Duodenal mucosa (tissue), 2 donors: ENCODE results near the gene HSD17B1.

Source experiments
- H3K27ac ChIP-seq: one replicate; pipeline ENCODE4 v1.7.0; 2013; ENCODE audit warnings: low read depth, low read length
- H3K27me3 ChIP-seq, 2 donors: one replicate each; pipeline ENCODE4 v1.7.0; 2013; ENCODE audit warnings: low read length in 2 of 2, control low read depth in 1 of 2; ENCODE audit not compliant: insufficient read depth in 2 of 2, control insufficient read depth in 1 of 2
- H3K36me3 ChIP-seq, 2 donors: one replicate each; pipeline ENCODE4 v1.7.0; 2013; ENCODE audit warnings: low read length in 2 of 2, control low read depth in 1 of 2; ENCODE audit not compliant: insufficient read depth in 2 of 2, control insufficient read depth in 1 of 2
- H3K4me1 ChIP-seq, 2 donors: one replicate each; pipeline ENCODE4 v1.7.0; 2013; ENCODE audit warnings: low read length in 2 of 2, control low read depth in 1 of 2; ENCODE audit not compliant: insufficient read depth in 2 of 2, control insufficient read depth in 1 of 2
- H3K4me3 ChIP-seq, 2 donors: one replicate each; pipeline ENCODE4 v1.7.0; 2013; ENCODE audit warnings: low read length in 2 of 2, low read depth in 1 of 2
- H3K9ac ChIP-seq, 2 donors: one replicate each; pipeline ENCODE4 v1.7.0; 2013; ENCODE audit warnings: low read length in 2 of 2, low read depth in 1 of 2
- H3K9me3 ChIP-seq, 2 donors: one replicate each; pipeline ENCODE4 v1.7.0; 2013; ENCODE audit warnings: low read length in 2 of 2, control low read depth in 1 of 2; ENCODE audit not compliant: control insufficient read depth in 1 of 2

Gene HSD17B1

DNA sequence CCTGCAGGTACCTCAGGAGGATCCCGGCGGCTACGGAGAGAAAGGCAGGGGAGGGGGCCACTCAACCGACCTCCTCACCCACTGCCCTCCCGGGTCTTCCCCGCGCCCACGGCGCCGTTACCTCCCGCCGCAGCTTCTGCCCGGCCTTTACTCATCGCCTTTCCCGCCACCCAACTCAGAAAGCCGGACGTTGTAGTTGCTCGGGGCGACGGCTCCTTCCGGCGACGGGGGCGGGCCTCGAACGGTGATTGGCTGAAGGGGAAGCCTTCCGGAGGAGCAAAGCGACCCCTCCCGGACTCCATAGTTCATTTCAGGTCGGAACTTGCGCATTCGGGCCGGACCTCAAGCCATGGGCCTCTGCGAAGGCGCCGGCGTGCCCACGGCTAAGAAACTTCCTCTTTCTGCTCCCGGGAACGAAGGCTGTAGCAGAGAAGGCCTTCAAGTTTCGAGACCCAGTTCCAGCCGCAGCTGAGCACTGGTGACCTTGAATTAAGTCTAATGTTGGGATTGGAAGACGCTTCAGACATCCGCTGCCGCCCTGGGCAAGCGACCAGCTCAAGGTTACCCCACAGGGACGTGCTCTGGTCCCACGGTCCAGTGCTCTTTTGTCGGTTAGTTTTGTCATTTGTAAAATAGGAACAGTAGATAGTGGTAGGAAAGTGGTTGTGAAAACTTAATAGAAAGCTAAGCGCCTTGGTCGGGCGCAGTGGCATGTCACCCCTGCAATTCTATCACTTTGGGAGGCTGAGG, 25.0 kb downstream of the HSD17B1 start, which contains the start of gene PSMC3IP:
PSMC3IP (minus strand) TSS at position 198 of the 750 bp plus-strand sequence; CDS start at position 155, 43 bp downstream.
- Histone ChIP-seq H3K9me3 (no peaks in the 10 kb centered on the region), H3K36me3 (peaks cover 42 to 59% of the 10 kb centered on the region in 2 donors), H3K27me3 (no peaks in the 10 kb centered on the region)

GRCh38 chr17:42578282-42578869, 25.7 kb downstream of the HSD17B1 start:
- Histone ChIP-seq H3K4me3 (peak overlapping the region; percentile 89 to 95), H3K36me3 (peaks cover 40 to 59% of the 10 kb centered on the region in 2 donors), H3K9ac (peak overlapping the region; percentile 77 to 95), H3K4me1 (peaks cover 17 to 22% of the 10 kb centered on the region in 2 donors), H3K9me3 (no peaks in the 10 kb centered on the region), H3K27ac (peak overlapping the region; percentile 74), H3K27me3 (no peaks in the 10 kb centered on the region)

More for the DNA sequence above, 25.0 kb downstream of the HSD17B1 start, which contains the start of gene PSMC3IP:
- Histone ChIP-seq H3K4me1 (peaks cover 17 to 22% of the 10 kb centered on the region in 2 donors), H3K9ac (peak within 1 kb of the TSS; percentile 77 to 95), H3K4me3 (peak within 1 kb of the TSS; percentile 89 to 95), H3K27ac (peak within 1 kb of the TSS; percentile 74)

DNA sequence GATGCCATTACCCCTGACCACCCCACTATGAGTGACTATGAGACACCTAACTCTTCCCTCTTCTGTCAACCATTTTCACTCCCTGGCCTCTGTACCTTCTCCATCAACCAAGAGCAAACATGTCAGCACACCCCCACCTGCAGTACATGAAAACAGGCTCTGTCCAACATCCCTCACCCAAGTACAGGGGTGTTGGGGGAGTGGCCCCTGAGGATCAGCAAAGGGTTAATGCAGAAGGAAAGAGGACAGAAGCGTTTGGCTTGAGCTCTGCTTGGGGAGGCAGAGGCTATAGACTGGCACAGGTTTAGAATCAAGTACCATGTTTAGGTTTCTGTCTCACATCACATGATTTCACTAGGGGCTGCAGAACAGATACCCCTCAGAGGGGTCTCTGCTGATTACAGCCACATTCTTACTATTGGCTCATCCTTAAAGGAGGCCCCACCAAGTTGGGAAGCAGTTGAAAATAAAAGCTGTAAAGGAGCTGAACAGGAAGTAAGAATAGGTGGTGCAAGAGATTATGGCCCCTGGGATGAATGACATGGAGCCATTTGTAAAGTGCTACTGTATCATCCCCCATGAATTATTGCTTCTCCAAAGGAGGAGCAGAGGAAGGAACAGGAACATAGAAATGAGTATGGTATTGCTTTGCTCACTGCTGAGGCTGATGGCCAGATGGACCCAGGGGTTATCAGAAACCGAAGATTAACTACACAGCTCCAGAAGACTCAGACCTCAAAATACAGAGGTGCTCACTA, 27.2 kb downstream of the HSD17B1 start:
- H3K9ac ChIP-seq = no peak overlapping the region
- no peak overlapping the region for H3K4me3 ChIP-seq
- peaks cover 19 to 22% of the 10 kb centered on the region in 2 donors for H3K4me1 ChIP-seq
- H3K9me3 ChIP-seq = no peaks in the 10 kb centered on the region
- H3K36me3 ChIP-seq = peaks cover 38 to 56% of the 10 kb centered on the region in 2 donors
- no peak overlapping the region for H3K27ac ChIP-seq
- H3K27me3 ChIP-seq = no peaks in the 10 kb centered on the region

- Histone ChIP-seq H3K9ac (no peak overlapping the region), H3K27ac (no peak overlapping the region), H3K4me1 (peaks cover 16 to 30% of the 10 kb centered on the region in 2 donors), H3K9me3 (no peaks in the 10 kb centered on the region), H3K27me3 (no peaks in the 10 kb centered on the region), H3K4me3 (no peak overlapping the region), H3K36me3 (peaks cover 42 to 69% of the 10 kb centered on the region in 2 donors)
These were observed 29.1 kb downstream of the HSD17B1 start for GRCh38 chr17:42581744-42582270.

DNA sequence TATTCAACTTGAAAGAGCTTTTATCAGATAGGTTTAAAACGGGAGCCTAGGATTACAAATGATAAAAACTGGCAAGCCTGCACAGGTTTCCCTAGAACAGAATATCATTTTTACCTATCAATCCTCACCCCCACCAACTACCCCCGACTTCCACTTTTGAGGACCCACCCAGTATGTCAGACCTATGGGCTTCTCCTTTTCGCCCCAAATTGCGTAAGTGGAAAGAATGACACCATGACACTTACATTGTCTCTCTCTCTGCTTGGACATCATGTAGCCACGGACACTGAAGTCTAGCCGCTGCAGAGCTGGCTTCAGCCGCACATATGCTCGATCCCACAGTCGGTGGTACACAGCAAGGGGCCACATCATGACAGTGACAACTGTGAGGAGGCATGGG, 32.2 kb downstream of the HSD17B1 start:
- peaks cover 46 to 92% of the 10 kb centered on the region in 2 donors for H3K36me3 ChIP-seq
- no peaks in the 10 kb centered on the region for H3K9me3 ChIP-seq
- H3K4me1 ChIP-seq = peaks cover 6 to 13% of the 10 kb centered on the region in 2 donors
- H3K9ac ChIP-seq = no peak overlapping the region
- no peak overlapping the region for H3K27ac ChIP-seq
- H3K4me3 ChIP-seq = no peak overlapping the region
- no peaks in the 10 kb centered on the region for H3K27me3 ChIP-seq

DNA sequence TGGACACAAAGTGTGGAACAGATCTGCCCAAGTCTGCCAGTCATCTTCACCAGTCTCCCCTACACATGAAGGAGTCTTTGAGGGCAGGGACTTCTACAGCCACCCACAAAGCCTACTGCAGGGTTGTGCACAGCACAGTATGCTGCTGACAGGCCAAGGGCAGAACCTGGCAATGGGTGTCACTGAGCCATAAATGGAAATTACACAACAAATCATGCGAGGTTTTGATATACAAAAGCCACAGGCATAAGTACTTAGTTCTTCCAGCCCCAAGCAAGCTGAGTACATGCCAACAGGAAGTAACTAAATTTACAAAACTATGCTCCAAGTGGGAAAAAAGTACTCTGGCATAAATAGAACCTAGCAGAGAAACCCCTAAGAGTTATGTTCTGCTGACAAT, 32.6 kb downstream of the HSD17B1 start:
- H3K4me3 ChIP-seq = no peak overlapping the region
- no peak overlapping the region for H3K27ac ChIP-seq
- H3K9me3 ChIP-seq = no peaks in the 10 kb centered on the region
- H3K27me3 ChIP-seq = no peaks in the 10 kb centered on the region
- peaks cover 6 to 13% of the 10 kb centered on the region in 2 donors for H3K4me1 ChIP-seq
- H3K36me3 ChIP-seq = peaks cover 42 to 90% of the 10 kb centered on the region in 2 donors
- no peak overlapping the region for H3K9ac ChIP-seq

DNA sequence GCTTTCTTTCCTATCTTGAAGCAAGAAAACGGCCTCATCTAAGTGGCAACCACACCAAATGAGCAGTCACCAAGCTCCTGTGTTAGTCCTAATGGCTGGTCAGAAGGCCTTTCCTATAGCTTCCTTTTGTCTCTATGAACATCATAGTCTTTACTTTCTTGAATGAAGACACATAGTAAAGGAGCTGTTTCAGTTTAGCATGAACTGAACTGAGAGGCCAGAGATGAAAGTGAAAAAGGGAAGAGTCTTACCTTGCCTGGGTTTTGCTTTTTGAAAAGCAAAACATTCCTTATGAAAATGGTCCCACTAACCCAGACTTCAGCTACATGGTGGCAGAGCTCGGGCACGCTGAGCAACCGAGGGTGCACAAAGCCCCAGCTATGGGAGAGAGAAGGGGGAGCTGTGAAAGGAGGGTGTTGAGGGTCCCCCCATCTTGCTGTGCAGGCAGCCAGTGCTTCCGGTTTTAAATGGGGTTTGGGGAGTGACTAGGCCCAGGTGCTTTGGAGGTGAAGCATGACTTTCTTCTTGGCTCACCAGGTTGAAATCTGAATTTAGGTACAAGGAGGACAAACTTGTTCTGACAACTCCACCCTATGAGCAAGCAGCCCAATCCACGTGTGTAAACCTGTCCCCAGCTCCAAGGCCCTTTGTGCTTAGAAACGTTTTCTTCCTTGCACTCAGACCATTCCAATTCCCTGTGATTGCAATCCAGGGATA, 33.9 kb downstream of the HSD17B1 start:
- Histone ChIP-seq H3K9me3 (no peaks in the 10 kb centered on the region), H3K9ac (no peak overlapping the region), H3K27me3 (no peaks in the 10 kb centered on the region), H3K36me3 (peaks cover 40 to 92% of the 10 kb centered on the region in 2 donors), H3K4me3 (no peak overlapping the region), H3K4me1 (peaks cover 6 to 13% of the 10 kb centered on the region in 2 donors), H3K27ac (no peak overlapping the region)

GRCh38 chr17:42590886-42591285, 38.2 kb downstream of the HSD17B1 start:
- no peaks in the 10 kb centered on the region for H3K27me3 ChIP-seq
- no peak overlapping the region for H3K27ac ChIP-seq
- H3K9ac ChIP-seq = no peak overlapping the region
- H3K9me3 ChIP-seq = no peaks in the 10 kb centered on the region
- peaks cover 0 to 9% of the 10 kb centered on the region in 2 donors for H3K4me1 ChIP-seq
- no peak overlapping the region for H3K4me3 ChIP-seq
- peaks cover 10 to 60% of the 10 kb centered on the region in 2 donors for H3K36me3 ChIP-seq

DNA sequence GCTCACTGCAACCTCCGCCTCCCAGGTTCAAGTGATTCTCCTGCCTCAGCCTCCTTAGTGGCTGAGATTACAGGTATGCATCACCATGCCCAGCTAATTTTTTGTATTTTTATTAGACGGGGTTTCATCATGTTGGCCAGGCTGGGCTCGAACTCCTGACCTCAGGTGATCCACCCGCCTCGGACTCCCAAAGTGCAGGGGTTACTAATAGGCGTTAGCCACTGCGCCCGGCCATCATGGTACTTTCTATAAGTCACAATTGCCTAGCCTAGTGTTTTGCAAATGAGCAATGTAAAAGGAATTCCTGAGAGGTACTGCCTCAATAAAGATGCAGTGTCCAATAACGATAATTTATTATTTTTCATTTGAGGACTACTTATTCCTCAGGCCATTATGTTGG, 38.7 kb downstream of the HSD17B1 start:
- no peak overlapping the region for H3K4me3 ChIP-seq
- no peaks in the 10 kb centered on the region for H3K27me3 ChIP-seq
- H3K9me3 ChIP-seq = no peaks in the 10 kb centered on the region
- H3K4me1 ChIP-seq = peaks cover 0 to 4% of the 10 kb centered on the region in 2 donors
- H3K27ac ChIP-seq = no peak overlapping the region
- no peak overlapping the region for H3K9ac ChIP-seq
- H3K36me3 ChIP-seq = peaks cover 10 to 55% of the 10 kb centered on the region in 2 donors
